ENCODE results near the gene KPTN. TPM values are rescaled to one million over a fixed set of nuclear protein-coding genes. Genes with fewer than 3 reads are reported as not detected.

KPTN gene
- total and polyA plus RNA-seq, 2 of the 8 experiments (the other 6 are each of a cell fraction or from before 2014, with no cell fraction given): 23.6 to 31.3 TPM

- Histone ChIP-seq H3K23ac (ENCODE audit: insufficient read length) (no peak overlapping the region), H2BK5ac (ENCODE audit: low read depth, low read length) (no peak overlapping the region; the same call in 1 of the 2 replicates), H3K9me3 (ENCODE audit: insufficient read depth in 2 of 2, low read depth in 1 of 2, low read length in 1 of 2) (no peaks in the 10 kb centered on the region), H3K4ac (replicated peaks; ENCODE audit: insufficient read length, low read depth, low read length) (no peak overlapping the region), H4K20me1 (replicated peaks in 1 of 2; ENCODE audit: control insufficient read depth in 1 of 2, insufficient read depth in 2 of 2, low read length in 2 of 2) (peaks cover 9 to 21% of the 10 kb centered on the region in 2 experiments), H3K36me3 (ENCODE audit: control insufficient read depth in 2 of 4, insufficient read depth in 4 of 4, low read length in 3 of 4) (no peaks in the 10 kb centered on the region), H3K4me3 (ENCODE audit: extremely low read depth in 1 of 4, insufficient read depth in 2 of 4, low read depth in 3 of 4, low read length in 4 of 4) (no peak overlapping the region), H3K4me2 (ENCODE audit: insufficient read depth in 1 of 2, low read depth in 2 of 2, low read length in 2 of 2) (no peak overlapping the region), H3K4me1 (replicated peaks in 1 of 4; ENCODE audit: control insufficient read depth in 3 of 4, insufficient read depth in 4 of 4, low read length in 3 of 4) (peaks cover 0 to 11% (median 4%) of the 10 kb centered on the region in 4 experiments; a peak in 5 of 7 replicates), H3K14ac (ENCODE audit: insufficient read length) (no peak overlapping the region), H2BK12ac (ENCODE audit: low read depth, low read length) (no peak overlapping the region), H2AFZ (ENCODE audit: low read length) (no peak overlapping the region), H3K27me3 (replicated peaks in 1 of 4; ENCODE audit: control insufficient read depth in 3 of 4, extremely low read depth in 1 of 4, insufficient read depth in 3 of 4, low read length in 3 of 4) (no peaks in the 10 kb centered on the region), H2BK15ac (ENCODE audit: low read length) (no peak overlapping the region), H2AK5ac (ENCODE audit: low read depth, low read length) (no peak overlapping the region), H3K56ac (replicated peaks; ENCODE audit: insufficient read length, low read depth, low read length) (no peak overlapping the region), H3K9ac (replicated peaks in 1 of 4; ENCODE audit: extremely low read depth in 1 of 4, low read depth in 3 of 4, low read length in 3 of 4) (no peak overlapping the region), H3K27ac (ENCODE audit: low read depth, low read length) (no peak overlapping the region), H4K91ac (replicated peaks; ENCODE audit: insufficient read length, low read length) (no peak overlapping the region), H2BK120ac (replicated peaks; ENCODE audit: low read depth, low read length) (no peak overlapping the region), H3K23me2 (ENCODE audit: low read depth, low read length) (peaks cover 3% of the 10 kb centered on the region; the same call in 1 of the 2 replicates), H3K18ac (ENCODE audit: extremely low read depth, low read length) (no peak overlapping the region), H3K79me2 (ENCODE audit: control insufficient read depth in 1 of 2, insufficient read depth in 2 of 2, low read length in 2 of 2) (peaks cover 7 to 80% of the 10 kb centered on the region in 2 experiments; a peak in 3 of 4 replicates), H3K79me1 (ENCODE audit: low read depth, low read length) (peaks cover 37% of the 10 kb centered on the region), H4K8ac (ENCODE audit: extremely low read depth, insufficient read depth, low read length) (no peak overlapping the region), H4K5ac (ENCODE audit: insufficient read length, low read depth, low read length) (no peak overlapping the region), H2BK20ac (ENCODE audit: low read length) (no peak overlapping the region)
- FAIRE-seq (no peak), DNase-seq (ENCODE audit: low read depth in 1 of 2, low spot score in 2 of 2) (no peak)
- ChIA-PET CTCF (ENCODE audit: partially characterized antibody) (interaction anchor here (0.6 to 3.0 kb wide), 11 partner anchors 8 to 188 kb away, joined by 3 to 11 read pairs (median 5); partner anchors contain the start of gene KPTN), POLR2A (ENCODE audit: partially characterized antibody) (interaction anchor here (0.8 to 1.7 kb wide), 2 partner anchors 13 to 76 kb away, joined by 3 read pairs; no protein-coding TSS in a partner anchor)
- TF ChIP-seq CHD1 (IDR thresholded peaks at IDR 0.05; ENCODE audit: low read depth, low read length) (no peak), TAF1 (IDR thresholded peaks at IDR 0.05; ENCODE audit: low read depth, low read length) (no peak), RXRA (IDR thresholded peaks at IDR 0.05; ENCODE audit: insufficient read depth, low read depth, low read length) (no peak), CBX5 (IDR thresholded peaks at IDR 0.05; ENCODE audit: low read depth, low read length) (no peak), GABPA (IDR thresholded peaks at IDR 0.05; ENCODE audit: borderline replicate concordance, insufficient read depth, low read length) (no peak), POLR2AphosphoS5 (IDR thresholded peaks at IDR 0.05; ENCODE audit: low read depth, low read length) (no peak), CREB1 (IDR thresholded peaks at IDR 0.05) (no peak), EP300 (IDR thresholded peaks at IDR 0.05; ENCODE audit: borderline replicate concordance in 1 of 2, low read depth in 2 of 2, low read length in 2 of 2) (no peak), CEBPB (IDR thresholded peaks at IDR 0.05; ENCODE audit: low read depth, low read length) (no peak)
- WGBS, 2 experiments (ENCODE audit: extremely low coverage in 1 of 2, insufficient coverage in 1 of 2, insufficient read length in 1 of 2, insufficient replicate concordance in 2 of 2, low coverage in 1 of 2, low lambda C conversion rate in 2 of 2, missing lambda C conversion rate in 1 of 2): 95% methylated on average over 20 of the region's 20 CpGs; no CpG with 5 or more reads in 1 of the 2 experiments
Observed at GRCh38 chr19:47509170-47509847, 25.3 kb upstream of the KPTN start.

Measured in H1 (cell line).